GM18505 (cell line): ENCODE measurements around the gene ZNF785.

Experiments
- ATAC-seq: cut with Tn5 transposase; IDR thresholded peaks from one replicate; pipeline ENCODE4 v1.9.1; 2021; ENCODE audit not compliant: unreplicated experiment
- POLR2A ChIP-seq: IDR thresholded peaks from 4 replicates; pipeline ENCODE4 v1.6.1; 2011; ENCODE audit warnings: borderline replicate concordance; ENCODE audit not compliant: insufficient read depth, insufficient read length; ENCODE audit errors: extremely low read depth

Gene ZNF785

DNA sequence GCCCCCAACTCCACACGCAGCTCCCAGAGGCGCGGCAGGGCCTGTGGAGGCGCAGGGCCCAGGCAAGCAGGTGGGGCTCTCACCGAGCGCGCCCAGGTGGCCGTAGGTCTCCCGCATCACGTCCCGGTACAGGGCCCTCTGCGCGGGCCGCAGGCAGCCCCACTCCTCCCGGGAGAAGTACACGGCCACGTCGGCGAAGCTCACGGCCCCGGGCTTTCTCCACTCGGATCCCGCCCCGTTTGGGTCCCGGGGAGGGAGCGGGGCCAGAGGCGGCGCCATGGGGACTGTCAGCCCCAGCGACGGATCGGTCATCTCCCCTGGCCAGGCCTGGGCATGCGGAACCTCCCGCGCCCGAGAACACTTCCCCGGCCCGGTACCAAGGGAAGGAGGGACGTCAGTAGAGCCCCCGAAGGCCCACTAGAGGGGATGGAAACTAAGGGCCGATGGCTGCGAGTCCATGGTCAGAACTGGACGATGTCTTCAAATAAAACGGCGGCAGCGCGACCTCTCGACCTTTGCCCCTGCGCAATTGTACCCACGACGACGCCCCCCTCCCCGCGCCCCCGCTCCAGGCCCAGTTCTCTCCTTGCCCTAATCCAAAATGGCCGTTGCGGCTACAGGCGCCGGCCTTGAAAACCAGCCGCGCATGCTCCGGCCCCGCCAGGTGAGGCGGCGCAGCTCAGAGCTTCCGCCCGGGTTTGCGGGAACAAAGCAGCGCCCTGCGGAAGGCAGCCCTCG lies 51.0 kb downstream of the ZNF785 start, which contains the start of gene ZNF747:
TSS of gene ZNF747 (minus strand) at position 491 of the 738 bp plus-strand sequence. CDS start at position 312, 179 bp downstream.
- ATAC-seq = peak; percentile 49
- peak; percentile 87 for TF ChIP-seq POLR2A

DNA sequence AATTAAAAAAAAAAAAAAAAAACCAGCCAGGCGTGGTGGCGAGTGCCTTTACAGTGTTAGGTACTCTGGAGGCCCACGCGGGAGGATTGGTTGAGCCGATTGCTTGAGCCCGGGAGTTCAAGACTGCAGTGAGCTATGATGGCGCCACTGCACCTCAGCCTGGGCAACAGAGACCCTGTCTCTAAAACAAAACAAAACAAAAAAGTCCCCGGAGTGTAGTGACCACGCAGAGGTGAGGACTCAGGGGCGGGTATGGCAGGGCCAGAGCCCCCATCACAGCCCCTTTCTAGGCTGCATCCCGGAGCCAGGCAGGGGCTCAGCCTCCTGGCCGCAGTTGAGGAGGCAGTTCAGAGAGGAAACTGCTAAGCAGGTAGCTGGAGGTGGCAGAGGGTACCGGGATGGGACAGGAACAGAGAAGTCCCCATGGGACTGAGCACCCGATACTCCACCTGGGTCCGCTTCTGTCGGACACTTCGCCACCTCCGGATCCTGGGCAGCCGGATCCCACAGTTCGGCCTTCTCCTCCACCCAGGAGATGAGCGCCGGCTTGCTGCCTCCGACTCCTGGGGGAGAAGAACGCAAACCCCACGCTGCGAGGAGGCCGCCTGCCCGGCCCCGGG lies 51.6 kb downstream of the ZNF785 start:
- TF ChIP-seq POLR2A = no peak
- peak; percentile 7 for ATAC-seq

DNA sequence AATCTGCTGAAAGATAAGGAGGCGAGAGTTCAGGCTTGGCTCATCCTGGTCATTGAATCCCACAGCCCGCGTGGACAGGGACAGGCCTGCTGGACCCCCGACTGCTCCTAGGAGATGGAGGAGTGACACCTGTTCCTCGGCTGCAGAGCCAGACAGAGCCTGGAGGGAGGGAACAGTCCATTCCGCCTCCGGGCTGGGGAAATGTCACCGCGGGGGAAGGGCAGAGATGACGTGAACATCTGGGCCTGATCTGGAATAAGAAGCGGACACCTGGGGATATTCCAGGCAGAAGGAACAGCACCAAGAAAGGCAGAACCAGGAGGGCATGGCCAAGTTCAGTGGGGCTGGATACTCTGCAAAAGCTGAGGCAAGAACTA lies 52.4 kb downstream of the ZNF785 start:
- TF ChIP-seq POLR2A = no peak

DNA sequence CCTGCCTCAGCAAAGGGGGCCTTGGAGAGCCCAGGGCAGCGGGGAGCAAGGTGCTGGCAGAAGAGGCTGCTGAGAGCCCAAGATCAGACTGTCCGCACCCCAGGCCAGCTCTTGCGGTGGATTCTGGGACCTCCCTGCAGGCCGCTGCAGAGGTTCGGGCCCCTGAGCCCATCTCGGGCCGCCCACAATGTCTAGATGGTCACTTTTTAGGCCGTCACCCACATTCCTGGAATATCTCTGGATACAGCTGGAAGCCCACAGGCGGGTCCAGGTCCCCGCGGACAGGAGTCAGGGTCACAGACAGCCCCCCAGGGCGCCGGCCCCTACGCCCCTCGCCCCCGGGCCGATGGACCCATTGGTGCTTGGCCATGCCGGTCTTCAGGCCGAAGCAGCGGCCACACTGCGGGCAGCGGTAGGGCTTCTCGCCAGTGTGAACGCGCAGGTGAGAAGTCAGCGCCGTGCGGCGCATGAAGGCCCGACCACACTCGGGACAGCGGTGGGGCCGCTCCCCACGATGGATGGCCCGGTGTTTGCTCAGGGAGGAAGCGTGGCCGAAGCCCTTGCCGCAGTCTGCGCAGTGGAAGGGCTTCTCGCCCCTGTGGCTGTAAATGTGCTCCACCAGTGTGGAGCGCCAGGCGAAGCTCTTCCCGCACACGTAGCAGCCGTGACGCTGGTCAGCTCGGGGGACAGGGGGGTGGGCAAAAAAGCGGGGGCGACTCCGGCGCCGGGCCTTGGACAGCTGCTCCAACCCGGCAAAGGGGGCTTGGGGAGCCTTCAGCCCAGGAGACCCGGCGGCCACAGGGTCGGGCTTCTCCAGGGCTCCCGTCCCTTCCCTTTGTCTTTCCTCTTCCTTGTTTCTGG lies 53.0 kb downstream of the ZNF785 start:
- no peak for ATAC-seq
- no peak for TF ChIP-seq POLR2A

More for the DNA sequence above, 52.4 kb downstream of the ZNF785 start:
- no peak for ATAC-seq
